Measurements from ENCODE around the gene FOXC1. TPM values are rescaled to one million over a fixed set of nuclear protein-coding genes. Genes with fewer than 3 reads are reported as not detected.

FOXC1 gene
- total RNA-seq, 1 experiment from 2014 or later, result 16.5 TPM

GRCh38 chr6:1594445-1595200 is 15.1 kb upstream of the FOXC1 start:
- Mint-ChIP-seq H3K4me1 (ENCODE audit: low read depth, unreplicated experiment) (peaks cover 21% of the 10 kb centered on the region), H3K9me3 (ENCODE audit: low read depth, unreplicated experiment) (no peaks in the 10 kb centered on the region), H3K36me3 (ENCODE audit: insufficient read depth, unreplicated experiment) (no peaks in the 10 kb centered on the region), H3K4me3 (ENCODE audit: low read depth, unreplicated experiment) (peak overlapping the region; percentile 67), H3K27ac (ENCODE audit: unreplicated experiment) (no peak overlapping the region), H3K27me3 (ENCODE audit: unreplicated experiment) (peaks cover 45% of the 10 kb centered on the region)
- CTCF ChIA-PET, result no interaction called here
- no peak for TF ChIP-seq CTCF (IDR thresholded peaks at IDR 0.05; ENCODE audit: unreplicated experiment)
- BruUV-seq (replicated peaks), result no TSS peak
- intact Hi-C loops (cut with micrococcal nuclease; ENCODE audit: unreplicated experiment), result loop anchor here (5.0 kb wide), 2 partner anchors 758 to 1038 kb away; no protein-coding TSS in a partner anchor
- no peak for DNase-seq

GRCh38 chr6:1595271-1596087 is 14.2 kb upstream of the FOXC1 start:
- no TSS peak for BruUV-seq (replicated peaks)
- DNase-seq, result no peak
- H3K27ac Mint-ChIP-seq (ENCODE audit: unreplicated experiment), result no peak overlapping the region
- H3K9me3 Mint-ChIP-seq (ENCODE audit: low read depth, unreplicated experiment), result no peaks in the 10 kb centered on the region
- CTCF ChIA-PET, result interaction anchor here (0.8 to 2.6 kb wide), 2 partner anchors 613 to 758 kb away, joined by 3 to 8 read pairs; no protein-coding TSS in a partner anchor
- no peak for TF ChIP-seq CTCF (IDR thresholded peaks at IDR 0.05; ENCODE audit: unreplicated experiment)
- no peak overlapping the region for H3K4me3 Mint-ChIP-seq (ENCODE audit: low read depth, unreplicated experiment)
- intact Hi-C loops (cut with micrococcal nuclease; ENCODE audit: unreplicated experiment), result loop anchor here (2.0 to 5.0 kb wide), 4 partner anchors 601 to 1099 kb away; no protein-coding TSS in a partner anchor
- H3K27me3 Mint-ChIP-seq (ENCODE audit: unreplicated experiment), result peaks cover 37% of the 10 kb centered on the region
- H3K36me3 Mint-ChIP-seq (ENCODE audit: insufficient read depth, unreplicated experiment), result no peaks in the 10 kb centered on the region
- peaks cover 21% of the 10 kb centered on the region for H3K4me1 Mint-ChIP-seq (ENCODE audit: low read depth, unreplicated experiment)

- peak; percentile 66 for DNase-seq
- H3K27ac Mint-ChIP-seq (ENCODE audit: unreplicated experiment), result no peak overlapping the region
- BruUV-seq (replicated peaks), result no TSS peak
- intact Hi-C loops (cut with micrococcal nuclease; ENCODE audit: unreplicated experiment), result loop anchor here (2.0 to 5.0 kb wide), 4 partner anchors 601 to 1099 kb away; no protein-coding TSS in a partner anchor
- no peaks in the 10 kb centered on the region for H3K36me3 Mint-ChIP-seq (ENCODE audit: insufficient read depth, unreplicated experiment)
- H3K4me1 Mint-ChIP-seq (ENCODE audit: low read depth, unreplicated experiment), result peaks cover 21% of the 10 kb centered on the region
- no peaks in the 10 kb centered on the region for H3K9me3 Mint-ChIP-seq (ENCODE audit: low read depth, unreplicated experiment)
- peak; percentile 77 for TF ChIP-seq CTCF (IDR thresholded peaks at IDR 0.05; ENCODE audit: unreplicated experiment)
- H3K4me3 Mint-ChIP-seq (ENCODE audit: low read depth, unreplicated experiment), result no peak overlapping the region
- H3K27me3 Mint-ChIP-seq (ENCODE audit: unreplicated experiment), result peaks cover 34% of the 10 kb centered on the region
- CTCF ChIA-PET, result interaction anchor here (0.8 to 2.6 kb wide), 4 partner anchors 507 to 758 kb away, joined by 3 to 13 read pairs (median 6); no protein-coding TSS in a partner anchor
Observed at GRCh38 chr6:1596088-1596852, 13.4 kb upstream of the FOXC1 start.
